GM19397 (cell line): Measurements from ENCODE around the gene UBXN6.

Source experiments
- ATAC-seq: cut with Tn5 transposase; IDR thresholded peaks from one replicate; pipeline ENCODE4 v1.9.1; 2021; ENCODE audit warnings: mild to moderate bottlenecking, moderate library complexity; ENCODE audit not compliant: unreplicated experiment

Gene UBXN6

DNA sequence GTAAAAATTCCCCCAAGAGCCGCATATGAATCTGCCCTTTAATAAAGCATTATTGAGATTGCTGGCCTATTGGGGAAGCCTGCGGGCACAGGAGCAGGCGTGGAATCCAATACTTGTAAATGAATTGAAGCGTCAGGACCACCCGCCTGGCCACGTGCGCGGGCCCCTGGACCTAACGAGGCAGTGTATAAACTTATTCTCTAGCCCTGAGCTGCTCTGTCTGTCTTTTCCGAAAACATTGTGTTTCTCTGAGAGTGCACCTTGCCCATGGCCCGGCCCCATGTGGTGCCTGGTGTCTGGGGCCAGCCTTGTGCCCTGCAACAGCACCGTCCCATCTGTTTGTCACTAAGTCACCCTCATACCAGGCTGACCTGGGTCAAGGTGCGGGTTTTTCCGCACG is 14.4 kb downstream of the UBXN6 start:
- ATAC-seq = no peak

DNA sequence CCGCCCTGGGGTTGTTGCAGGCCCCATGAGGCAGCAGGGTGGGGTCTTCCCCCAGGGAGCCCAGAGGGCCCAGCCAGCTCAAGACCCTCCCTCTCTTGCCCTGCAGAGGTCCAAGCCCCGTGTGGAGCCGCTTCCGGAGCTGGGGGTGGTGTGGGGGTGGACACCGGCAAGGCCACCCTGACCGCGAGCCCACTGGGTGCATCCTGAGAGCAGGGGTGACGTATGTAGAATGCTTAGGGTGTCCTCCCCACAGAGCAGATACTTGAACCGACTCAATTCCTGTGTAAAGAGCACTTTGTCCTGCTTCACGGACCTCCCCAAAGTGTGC is 14.8 kb downstream of the UBXN6 start:
- ATAC-seq = no peak

DNA sequence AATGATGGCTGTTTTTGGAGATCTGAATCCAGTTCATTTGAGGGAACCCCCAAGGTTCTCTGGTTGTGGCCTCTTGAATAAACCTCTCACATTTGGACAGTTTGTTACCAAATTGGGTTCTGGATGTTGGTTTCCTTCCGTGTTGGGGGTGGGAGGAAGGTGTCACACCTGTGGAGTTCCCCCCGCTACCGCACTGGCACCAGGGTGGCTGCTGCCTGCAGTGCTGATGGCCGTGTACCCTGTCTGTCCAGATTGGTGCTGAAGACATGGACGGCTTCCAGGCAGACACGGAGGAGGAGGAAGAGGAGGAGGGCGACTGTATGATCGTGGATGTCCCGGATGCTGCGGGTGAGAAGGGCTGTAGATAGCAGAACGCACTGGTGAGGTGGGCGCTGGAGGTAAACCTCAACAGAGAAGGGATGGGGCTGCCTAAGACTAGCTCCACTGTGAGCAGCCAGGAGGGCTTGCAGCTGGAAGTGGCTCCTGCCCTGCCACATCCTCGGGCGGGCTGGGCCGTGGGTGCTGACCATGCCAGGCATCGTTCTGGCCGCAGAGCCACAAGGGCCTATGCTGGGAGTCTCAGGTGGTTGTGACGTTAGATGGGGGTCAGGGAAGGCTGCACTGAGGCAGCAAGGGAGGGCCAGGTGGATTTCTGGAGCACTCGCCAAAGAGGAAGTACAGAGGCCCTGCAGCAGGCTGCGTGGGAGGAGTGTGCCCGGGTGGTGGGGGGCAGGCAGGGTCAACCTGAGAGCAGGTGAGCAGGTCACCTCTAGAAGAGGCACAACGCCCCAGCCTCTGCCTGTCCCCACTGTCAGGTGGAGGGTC is 15.4 kb downstream of the UBXN6 start:
- no peak for ATAC-seq

DNA sequence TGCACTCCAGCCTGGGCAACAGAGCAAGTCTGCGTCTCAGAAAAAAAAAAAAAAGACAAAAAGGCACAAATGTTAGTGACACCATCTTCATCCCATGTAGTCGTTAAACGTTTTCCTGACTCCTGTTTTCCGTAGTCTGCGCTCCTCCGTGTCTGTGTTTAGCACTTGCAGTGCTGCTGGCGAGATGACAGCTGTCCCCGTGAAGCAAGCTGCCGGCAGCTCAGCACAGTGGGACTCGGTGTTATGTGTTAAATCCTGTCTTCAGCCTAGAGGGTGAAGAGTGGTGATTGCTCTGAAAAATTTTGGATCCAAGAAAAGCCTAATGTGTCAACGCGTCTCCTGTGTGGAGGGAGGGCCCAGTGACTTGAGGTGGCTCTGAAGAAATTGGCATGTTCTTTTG is 18.4 kb downstream of the UBXN6 start:
- ATAC-seq = no peak

DNA sequence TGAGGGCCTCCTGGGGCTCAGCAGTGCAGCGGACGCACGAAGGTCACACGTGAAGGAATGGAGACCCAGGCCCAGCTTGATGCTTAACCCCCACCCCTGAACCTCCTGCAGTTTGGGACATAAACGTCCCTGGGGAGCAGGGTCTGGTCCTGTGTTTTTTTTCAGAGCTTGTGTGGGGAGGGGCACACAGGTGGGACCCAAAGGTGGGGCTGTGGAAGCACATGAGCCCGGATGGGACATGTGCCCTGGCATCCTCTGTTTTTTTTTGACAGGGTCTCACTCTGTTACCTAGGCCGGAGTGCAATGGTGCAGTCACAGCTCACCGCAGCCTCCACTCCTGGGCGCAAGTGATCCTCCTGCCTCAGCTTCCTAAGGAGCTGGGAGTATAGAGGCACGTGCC is 20.5 kb downstream of the UBXN6 start:
- ATAC-seq = no peak

DNA sequence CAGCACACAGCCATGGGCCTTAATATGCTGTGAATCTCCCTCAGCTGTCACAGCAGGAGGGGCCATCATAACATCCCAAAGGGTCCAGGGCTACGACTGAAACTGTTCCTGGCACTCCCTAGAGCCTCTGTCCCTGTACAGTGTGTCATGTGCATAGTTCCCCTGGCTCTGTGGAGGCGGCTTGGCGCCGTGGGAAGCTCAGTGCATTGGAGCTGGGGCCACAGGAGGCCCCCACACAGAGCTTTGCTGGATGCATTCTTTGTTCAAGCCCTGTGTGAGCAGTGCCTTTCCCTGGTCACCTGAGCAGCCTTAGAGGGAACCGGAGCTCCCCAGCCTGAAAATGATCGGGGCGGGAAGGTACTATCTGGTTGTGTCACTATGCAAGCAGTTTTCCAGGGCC is 21.4 kb downstream of the UBXN6 start:
- ATAC-seq = no peak

DNA sequence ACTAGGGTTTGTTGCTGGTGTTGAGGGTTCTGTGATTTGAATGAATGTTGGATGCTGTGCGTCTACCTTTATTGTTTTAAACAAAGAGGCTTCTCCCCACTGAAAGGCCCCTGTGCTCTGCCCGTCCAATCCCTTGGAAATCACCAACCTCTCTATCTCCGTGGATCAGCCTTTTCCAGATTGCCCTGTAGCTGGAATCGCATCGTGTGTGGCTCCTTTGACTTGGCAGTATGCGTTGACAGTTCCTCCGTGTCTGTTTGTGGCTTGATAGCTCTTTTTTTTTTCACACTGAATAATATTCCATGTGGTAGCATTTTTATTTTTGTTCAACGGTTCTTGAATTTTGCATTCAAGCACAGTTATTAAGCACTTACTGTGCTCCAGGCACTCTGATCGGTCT is 23.2 kb downstream of the UBXN6 start:
- no peak for ATAC-seq

DNA sequence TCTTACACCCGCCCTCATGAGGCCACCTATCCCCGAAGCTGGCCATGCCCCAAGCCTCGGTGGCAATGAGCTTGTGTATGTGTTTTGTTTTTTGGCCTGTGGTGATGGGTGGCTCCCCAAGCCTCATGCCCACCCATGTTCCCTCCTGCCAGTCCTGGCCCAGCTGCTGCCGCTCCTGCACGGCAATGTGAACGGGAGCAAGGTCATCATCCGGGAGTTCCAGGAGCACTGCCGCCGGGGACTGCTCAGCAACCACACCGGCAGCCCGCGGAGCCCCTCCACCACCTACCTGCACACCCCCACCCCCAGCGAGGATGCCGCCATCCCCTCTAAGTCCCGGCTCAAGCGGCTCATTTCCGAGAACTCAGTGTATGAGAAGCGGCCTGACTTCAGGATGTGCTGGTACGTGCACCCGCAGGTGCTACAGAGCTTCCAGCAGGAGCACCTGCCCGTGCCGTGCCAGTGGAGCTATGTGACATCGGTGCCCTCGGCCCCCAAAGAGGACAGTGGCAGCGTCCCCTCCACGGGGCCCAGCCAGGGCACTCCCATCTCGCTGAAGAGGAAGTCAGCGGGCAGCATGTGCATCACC is 24.6 kb downstream of the UBXN6 start:
- no peak for ATAC-seq

DNA sequence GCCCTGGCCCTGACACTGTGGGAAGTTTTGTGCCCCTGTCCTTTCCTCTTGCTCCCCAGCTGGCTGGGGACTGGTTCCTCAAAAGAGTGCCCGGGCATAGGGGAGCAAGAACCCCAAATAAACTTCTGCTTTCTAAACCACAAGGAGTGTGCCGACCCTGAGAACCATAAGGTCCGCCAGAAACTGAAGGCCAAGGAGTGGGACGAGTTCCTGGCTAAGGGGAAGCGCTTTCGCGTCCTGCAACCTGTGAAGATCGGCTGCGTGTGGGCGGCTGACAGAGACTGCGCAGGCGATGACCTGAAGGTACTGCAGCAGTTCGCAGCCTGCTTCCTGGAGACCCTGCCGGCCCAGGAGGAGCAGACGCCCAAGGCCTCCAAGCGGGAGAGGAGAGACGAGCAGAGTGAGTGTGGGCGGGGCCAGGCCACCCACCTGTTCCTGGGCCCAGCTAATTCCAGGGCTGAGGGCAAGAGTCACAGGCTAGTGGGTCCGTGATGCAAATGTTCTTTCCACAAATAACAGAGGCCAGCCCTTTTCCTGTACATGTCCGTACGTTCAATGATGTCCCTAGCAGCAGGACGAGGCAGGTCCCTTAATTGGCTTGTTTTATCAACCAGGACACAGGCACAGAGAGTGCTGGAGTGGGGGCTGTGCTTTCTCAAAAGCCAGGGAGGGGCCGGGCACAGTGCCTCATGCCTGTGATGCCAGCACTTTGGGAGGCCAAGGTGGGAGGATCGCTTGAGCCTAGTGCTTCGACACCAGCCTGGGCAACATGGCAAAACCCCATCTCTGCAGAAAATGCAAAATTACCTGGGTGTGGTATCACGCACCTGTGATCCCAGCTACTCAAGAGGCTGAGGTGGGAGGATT is 25.6 kb downstream of the UBXN6 start:
- no peak for ATAC-seq

DNA sequence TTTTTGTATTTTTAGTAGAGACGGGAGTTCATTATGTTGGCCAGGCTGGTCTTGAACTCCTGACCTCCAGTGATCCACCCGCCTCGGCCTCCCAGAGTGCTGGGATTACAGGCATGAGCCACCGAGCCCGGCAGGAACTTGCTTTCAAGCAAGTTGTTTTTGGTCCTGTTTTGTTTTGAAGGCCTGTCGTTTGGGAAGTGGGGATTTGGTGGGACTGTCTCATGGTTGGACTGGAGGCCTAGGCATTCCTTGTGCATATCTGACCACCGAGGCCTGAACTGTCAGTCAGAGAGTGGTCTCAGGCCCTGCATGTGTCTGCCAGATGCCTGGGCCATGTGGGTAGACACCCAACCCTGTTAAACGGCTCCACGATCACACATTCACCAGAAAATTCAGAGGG is 26.3 kb downstream of the UBXN6 start:
- ATAC-seq = no peak

DNA sequence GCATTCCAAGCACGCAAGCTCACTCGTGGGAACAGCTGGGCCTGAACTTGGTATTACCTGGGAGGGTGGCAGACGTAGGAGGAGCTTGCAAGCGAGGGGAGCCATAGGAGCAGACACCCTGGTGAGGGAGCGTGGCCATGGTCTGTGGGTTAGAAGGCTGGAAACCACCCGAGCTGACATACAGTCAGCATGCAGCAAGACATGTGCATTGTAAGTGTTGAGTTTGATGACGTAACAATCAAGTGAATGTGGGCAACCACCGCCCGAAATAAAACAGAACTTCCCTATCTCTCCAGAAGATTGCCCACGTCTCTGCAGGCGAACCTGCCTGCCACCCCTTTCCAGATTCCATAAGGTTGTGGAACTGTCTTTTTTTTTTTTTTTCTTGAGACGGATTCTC is 26.8 kb downstream of the UBXN6 start:
- ATAC-seq = no peak

DNA sequence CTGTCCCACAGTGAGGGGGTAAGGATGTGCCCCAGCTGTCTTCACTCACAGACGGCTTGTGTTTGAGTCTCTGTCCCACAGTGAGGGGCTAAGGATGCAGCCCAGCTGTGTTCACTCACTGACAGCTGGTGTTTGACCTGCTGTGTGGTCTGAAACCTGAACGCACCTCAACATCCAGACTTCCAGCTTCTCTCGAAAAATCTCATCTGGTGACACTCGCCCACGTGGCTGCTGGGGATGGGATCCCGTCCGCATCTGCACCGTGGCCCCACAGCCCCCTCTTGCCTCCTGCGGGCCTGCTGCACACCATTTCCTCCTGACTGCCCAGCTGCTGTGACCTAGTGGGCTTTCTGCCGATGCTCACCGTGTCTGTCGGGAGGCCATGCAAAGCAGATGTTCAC is 27.8 kb downstream of the UBXN6 start:
- ATAC-seq = no peak

DNA sequence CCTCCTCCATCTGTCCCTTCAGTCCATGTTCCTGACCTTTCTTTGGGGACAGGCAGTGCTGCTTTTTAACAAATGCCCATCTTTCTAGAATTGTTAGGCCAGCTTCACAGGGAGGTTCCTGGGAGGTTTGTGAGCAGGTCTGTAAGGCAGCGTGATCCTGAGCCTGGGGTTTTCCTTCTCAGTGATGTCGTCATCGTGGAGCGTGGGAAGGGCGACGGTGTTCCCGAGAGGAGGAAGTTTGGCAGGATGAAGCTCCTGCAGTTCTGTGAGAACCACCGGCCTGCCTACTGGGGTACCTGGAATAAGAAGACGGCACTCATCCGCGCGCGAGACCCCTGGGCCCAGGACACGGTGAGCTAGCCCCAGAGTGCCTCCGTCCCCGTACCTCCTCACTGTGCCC is 28.3 kb downstream of the UBXN6 start:
- ATAC-seq = no peak

DNA sequence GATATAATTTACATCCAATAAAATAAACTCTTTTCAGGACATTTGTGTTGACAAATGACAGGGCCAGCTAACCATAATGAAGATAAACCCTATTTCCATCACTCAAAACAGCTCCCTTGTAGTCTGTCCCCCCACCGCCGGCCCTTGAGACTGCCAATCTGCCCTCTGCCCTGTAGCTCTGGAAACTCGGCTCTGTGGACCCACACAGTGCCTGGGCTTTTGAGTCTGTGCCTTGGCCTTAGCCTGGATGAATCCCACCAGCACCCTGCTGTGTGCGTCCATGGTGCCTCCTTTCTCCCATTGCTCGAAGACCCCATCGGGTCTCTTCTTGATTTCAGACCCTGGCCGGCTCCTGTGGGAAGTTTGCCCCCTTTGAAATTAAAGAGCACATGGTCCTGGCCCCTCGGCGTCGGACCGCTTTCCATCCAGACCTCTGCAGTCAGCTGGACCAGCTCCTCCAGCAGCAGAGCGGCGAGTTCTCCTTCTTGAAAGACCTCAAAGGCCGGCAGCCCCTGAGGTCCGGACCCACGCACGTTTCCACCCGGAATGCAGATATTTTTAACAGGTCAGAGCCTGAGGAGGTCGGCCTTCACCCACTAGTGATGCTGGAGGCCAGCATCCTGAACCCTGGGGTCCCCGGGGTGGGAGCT is 29.1 kb downstream of the UBXN6 start:
- ATAC-seq = no peak

DNA sequence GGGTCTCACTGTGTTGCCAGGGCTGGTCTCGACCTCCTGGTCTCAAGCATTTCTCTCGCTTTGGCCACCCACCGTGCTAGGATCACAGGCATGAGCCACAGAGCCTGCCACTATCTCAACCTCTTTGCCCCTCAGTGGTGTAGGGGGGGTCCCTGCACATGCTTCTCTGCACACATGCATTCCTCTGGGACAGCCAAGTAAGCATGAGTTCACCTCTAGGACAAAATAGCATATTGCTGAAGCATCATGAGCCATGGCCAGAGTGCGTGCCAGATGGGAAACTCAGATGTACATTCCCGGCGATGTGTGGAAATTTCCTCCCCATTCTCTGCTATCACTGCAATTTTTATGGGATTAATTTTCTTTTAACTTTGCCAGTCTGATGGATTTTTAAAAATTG is 32.1 kb downstream of the UBXN6 start:
- no peak for ATAC-seq

DNA sequence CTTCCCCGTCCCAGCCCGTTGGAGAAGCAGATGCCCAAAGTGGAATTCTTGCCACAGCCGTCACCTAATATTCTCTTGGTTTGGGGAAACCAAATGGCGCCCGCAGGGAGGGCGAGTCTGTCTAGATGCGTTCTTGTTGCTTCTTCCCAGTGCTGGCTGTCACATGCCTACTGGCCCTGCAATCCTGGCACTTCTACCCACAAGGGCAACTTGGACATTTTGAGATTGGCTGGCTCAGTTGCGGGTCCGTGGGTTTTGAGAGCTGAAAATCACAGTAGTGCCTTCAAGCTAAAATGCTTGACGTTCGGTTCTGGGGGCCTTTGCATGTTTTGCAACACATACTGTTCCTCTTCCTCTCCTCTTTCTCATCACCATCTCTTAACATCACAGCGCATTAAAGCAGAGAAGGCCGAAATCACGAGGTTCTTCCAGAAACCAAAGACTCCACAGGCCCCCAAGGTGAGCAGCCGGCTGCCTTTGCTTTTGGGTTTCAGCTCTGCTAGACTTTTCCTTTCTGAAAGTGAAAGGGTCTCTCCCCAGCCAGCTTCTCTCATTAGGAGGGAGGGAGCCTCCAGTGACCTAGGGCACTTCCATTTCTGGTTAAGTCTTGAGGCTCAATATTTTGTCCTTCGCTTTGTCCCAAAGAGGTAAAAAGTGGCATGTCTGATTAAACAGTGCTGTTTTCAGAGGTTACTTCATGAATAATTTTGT is 34.0 kb downstream of the UBXN6 start:
- ATAC-seq = no peak

DNA sequence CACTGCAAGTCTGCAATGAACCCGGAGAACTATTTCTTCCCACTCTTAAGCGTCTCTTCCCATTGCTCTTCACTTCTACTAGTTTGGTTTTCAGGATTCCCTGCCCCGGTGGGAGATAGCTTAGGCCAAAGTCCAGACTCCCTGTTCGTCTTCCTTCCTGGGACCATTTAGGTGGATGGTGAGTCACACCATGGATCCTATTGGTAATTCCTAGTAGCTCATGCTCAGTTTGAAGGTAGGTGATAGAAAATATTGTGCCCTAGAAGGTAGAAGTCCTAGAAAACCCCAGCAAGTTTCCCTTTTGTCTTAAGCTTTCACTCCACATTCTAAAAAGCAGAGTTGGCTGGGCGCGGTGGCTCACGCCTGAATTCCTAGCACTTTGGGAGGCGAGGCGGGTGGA is 41.3 kb downstream of the UBXN6 start:
- ATAC-seq = no peak

DNA sequence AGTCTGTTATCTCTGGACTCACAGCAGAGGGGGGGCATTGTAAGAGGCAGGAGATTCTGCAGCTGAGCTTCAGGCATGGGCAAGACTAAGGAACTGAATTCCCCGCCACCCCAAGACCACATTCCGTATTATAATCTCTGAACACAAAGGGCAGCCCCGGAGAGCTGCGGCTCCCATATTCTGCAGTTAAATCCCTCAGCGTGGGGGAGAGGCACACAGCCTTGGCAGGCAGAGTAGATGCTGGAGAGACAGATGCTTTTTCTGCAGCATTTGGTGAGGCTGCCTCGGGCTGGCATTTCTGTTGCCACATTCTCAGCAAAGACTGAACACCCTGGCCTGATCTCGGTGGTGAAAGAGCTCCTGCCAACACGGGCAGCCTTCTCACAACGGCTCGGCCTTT is 42.2 kb downstream of the UBXN6 start:
- ATAC-seq = no peak

DNA sequence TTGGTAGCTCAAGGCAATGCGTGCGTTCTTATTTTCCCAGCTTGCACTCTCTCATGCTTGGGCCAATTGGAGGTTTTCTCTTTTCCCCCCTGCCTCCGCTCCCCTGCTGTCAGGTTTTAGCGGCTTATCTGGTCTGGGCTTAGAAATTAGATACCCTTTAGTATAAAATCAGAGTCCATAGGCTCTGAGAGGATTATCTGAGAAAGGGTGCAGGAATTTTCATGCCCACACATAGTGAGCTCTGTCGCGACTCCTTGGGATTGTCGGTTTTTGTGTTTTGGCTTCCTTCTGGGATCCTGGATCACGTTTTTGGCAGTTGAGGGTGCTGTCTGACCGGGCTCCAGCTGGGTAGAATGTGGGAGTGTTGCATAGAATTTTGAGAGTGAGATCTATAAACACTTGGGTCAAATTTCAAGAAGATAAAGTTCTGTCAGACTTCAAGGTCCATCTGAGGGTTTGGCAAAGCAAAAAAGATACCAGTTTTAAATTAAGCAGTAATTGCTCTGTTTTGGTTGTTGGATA is 42.7 kb downstream of the UBXN6 start:
- no peak for ATAC-seq

DNA sequence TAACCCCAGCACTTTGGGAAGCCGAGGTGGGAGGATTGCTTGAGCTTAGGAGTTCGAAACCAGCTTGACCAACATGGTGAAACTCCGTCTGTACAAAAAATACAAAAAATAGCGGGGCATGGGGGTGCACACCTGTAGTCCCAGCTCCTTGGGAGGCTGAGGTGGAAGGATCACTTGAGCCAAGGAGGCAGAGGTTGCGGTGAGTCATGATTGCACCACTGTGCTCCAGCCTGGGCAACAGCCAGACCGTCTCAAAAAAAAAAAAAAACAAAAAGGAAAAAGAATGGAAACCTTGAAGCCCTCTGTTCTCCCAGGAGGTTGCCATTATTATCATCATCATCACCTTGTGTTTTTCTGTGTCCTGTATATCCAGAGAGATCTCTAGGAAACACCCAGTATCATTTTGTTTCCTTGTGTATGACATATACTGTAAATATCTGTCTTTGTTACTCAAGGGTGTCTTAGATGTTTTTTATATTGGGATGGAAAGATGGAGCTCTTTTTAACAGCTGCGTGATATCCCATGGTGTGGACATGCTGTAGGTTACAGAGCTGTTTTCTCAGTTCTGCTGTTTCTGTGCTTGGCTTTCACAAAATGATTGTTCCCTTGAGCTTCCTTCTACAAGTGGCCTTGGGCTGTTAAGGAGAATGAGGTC is 43.3 kb downstream of the UBXN6 start:
- no peak for ATAC-seq
